HG03354 (cell line): ENCODE results near the gene ADCK1.

Experiments
- ATAC-seq: cut with Tn5 transposase; IDR thresholded peaks from one replicate; pipeline ENCODE4 v1.9.1; 2021; ENCODE audit warnings: mild to moderate bottlenecking; ENCODE audit not compliant: unreplicated experiment, poor library complexity, severe bottlenecking

ADCK1 gene

GRCh38 chr14:77979171-77979570, 179.3 kb downstream of the ADCK1 start:
- no peak for ATAC-seq

GRCh38 chr14:77979666-77980351, 179.9 kb downstream of the ADCK1 start:
- ATAC-seq = no peak

DNA sequence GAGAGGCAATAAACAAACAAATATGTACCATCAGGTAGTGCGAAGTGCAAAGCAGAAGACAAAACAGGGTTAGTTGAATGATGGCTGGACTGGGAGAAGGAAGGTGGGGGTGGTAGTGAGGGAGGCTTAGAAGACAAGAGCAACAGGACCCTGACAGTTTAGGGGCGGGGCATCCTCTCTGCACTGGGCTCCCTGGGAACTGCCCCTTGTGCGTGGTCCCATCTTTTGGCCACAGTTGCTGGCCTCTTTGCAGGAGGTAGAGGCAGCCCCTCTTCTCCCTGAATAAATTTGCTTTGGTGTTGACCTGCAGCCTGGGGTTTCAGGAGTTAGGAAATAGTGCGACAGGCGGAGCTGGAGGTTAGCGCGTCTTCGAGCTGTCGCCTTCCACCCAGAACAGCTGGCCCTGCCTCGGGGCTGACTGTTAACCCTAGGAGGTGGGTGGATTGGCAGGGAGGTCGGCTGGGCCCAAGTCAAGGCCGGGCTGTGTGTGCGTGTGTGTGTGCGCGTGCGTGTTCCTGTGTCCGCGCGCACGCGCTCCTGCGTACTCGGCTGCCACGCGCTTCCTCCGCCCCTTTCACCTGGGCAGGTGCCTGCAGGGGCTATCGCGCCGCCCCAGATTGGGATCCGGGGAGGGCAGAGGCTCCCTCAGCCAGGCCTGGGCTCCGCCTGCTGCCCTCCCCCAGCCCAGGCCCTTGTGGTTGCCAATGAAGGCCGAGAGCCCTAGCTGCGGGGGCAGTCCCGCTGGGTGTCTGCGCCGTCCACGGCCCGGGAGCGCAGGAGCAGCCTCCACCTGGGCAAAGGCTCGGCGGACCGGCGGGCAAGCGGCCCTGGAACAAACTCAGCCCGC, 180.8 kb downstream of the ADCK1 start:
- ATAC-seq = no peak
